ENCODE data around the gene ARHGEF2. TPM values are rescaled to one million over a fixed set of nuclear protein-coding genes. Genes with fewer than 3 reads are reported as not detected.

ARHGEF2 gene
- total and polyA plus RNA-seq, 2 experiments from 2014 or later, result 77.7 to 136 TPM

- peaks cover 46% of the 10 kb centered on the region for H3K36me3 ChIP-seq (ENCODE audit: low read depth)
- TF ChIP-seq EZH2phosphoT487 (IDR thresholded peaks at IDR 0.05; ENCODE audit: insufficient read depth, low read depth) (no peak), EZH2 (IDR thresholded peaks at IDR 0.05; ENCODE audit: insufficient read depth, poor library complexity, severe bottlenecking) (no peak)
- no peak overlapping the region for H3K27ac ChIP-seq
- no peaks in the 10 kb centered on the region for H3K9me2 ChIP-seq (ENCODE audit: insufficient read depth)
- no peaks in the 10 kb centered on the region for H3K9me3 ChIP-seq (ENCODE audit: low read depth)
- 19 to 21% methylated on average over 1 of the region's 1 CpG for WGBS, 2 experiments (ENCODE audit: low coverage in 1 of 2, low lambda C conversion rate in 2 of 2, missing lambda C conversion rate in 2 of 2)
- H3K9ac ChIP-seq, result no peak overlapping the region
- in situ Hi-C loops (cut with MboI), result no loop called here
- no peak for DNase-seq
- no peak overlapping the region for H2AFZ ChIP-seq
- no peak overlapping the region for H3K4me3 ChIP-seq
- H3F3A ChIP-seq (ENCODE audit: insufficient read depth), result peaks cover 60% of the 10 kb centered on the region
- no peaks in the 10 kb centered on the region for H4K20me1 ChIP-seq (ENCODE audit: insufficient read depth)
- no peak overlapping the region for H3K4me2 ChIP-seq (ENCODE audit: unreplicated experiment)
- no peaks in the 10 kb centered on the region for H3K27me3 ChIP-seq (replicated peaks; ENCODE audit: insufficient read depth)
- H3K4me1 ChIP-seq (ENCODE audit: insufficient read depth), result peaks cover 14% of the 10 kb centered on the region
- H3K79me2 ChIP-seq (ENCODE audit: insufficient read depth), result peaks cover 33% of the 10 kb centered on the region
Observed at GRCh38 chr1:155897746-155898145, 80.6 kb downstream of the ARHGEF2 start.

Small RNA genes within 50 kb of the gene (microRNA-seq; reads per million reads assigned to microRNA genes)
- gene MIR6738 (ENCODE audit: borderline number of aligned reads), result not detected

Small RNA genes within 50 kb of the gene (small RNA-seq; reads per million reads assigned to genes)
- gene MIR6738 (ENCODE audit: low read depth, low replicate concordance) (not detected), gene SCARNA4 (ENCODE audit: low read depth, low replicate concordance) (not detected), gene SNORA80E (ENCODE audit: low read depth, low replicate concordance) (2.4 reads per million, percentile 69 among the genes with 10 or more reads in this experiment)

Other genes starting within 250 kb of the ARHGEF2 start
- 20.4 and 24.4 TPM in 2 replicates for gene GON4L, start 121.3 kb downstream of the ARHGEF2 start, total RNA-seq (2014; rRNA removed; shearing (Covaris generic))
- gene GON4L, start 121.3 kb downstream of the ARHGEF2 start, polyA plus RNA-seq (2016; fragmentation: Nextera tagmentation; extraction: Ambion mirVana), result 24.9 and 30.3 TPM in 2 replicates
- 28.5 and 30.2 TPM in 2 replicates for gene SYT11, start 119.0 kb downstream of the ARHGEF2 start, total RNA-seq (2014; rRNA removed; shearing (Covaris generic))
- gene SYT11, start 119.0 kb downstream of the ARHGEF2 start, polyA plus RNA-seq (2016; fragmentation: Nextera tagmentation; extraction: Ambion mirVana), result 16.2 and 18.3 TPM in 2 replicates
- 29.7 and 32.4 TPM in 2 replicates for gene RIT1, start 67.2 kb downstream of the ARHGEF2 start, total RNA-seq (2014; rRNA removed; shearing (Covaris generic))
- gene RIT1, start 67.2 kb downstream of the ARHGEF2 start, polyA plus RNA-seq (2016; fragmentation: Nextera tagmentation; extraction: Ambion mirVana), result 30.5 and 33.1 TPM in 2 replicates
- 24.2 TPM in 2 replicates for gene KHDC4, start 44.1 kb downstream of the ARHGEF2 start, total RNA-seq (2014; rRNA removed; shearing (Covaris generic))
- 25.3 and 27.8 TPM in 2 replicates for gene KHDC4, start 44.1 kb downstream of the ARHGEF2 start, polyA plus RNA-seq (2016; fragmentation: Nextera tagmentation; extraction: Ambion mirVana)
- gene RXFP4, start 36.9 kb downstream of the ARHGEF2 start, total RNA-seq (2014; rRNA removed; shearing (Covaris generic)), result not detected in 2 replicates
- gene RXFP4, start 36.9 kb downstream of the ARHGEF2 start, polyA plus RNA-seq (2016; fragmentation: Nextera tagmentation; extraction: Ambion mirVana), result 0.20 and 0.39 TPM in 2 replicates
- gene SSR2, start 42.4 kb upstream of the ARHGEF2 start, total RNA-seq (2014; rRNA removed; shearing (Covaris generic)), result 433 and 695 TPM in 2 replicates
- 318 and 327 TPM in 2 replicates for gene SSR2, start 42.4 kb upstream of the ARHGEF2 start, polyA plus RNA-seq (2016; fragmentation: Nextera tagmentation; extraction: Ambion mirVana)
- 18.4 and 19.0 TPM in 2 replicates for gene UBQLN4, start 75.3 kb upstream of the ARHGEF2 start, total RNA-seq (2014; rRNA removed; shearing (Covaris generic))
- gene UBQLN4, start 75.3 kb upstream of the ARHGEF2 start, polyA plus RNA-seq (2016; fragmentation: Nextera tagmentation; extraction: Ambion mirVana), result 9.9 and 10.6 TPM in 2 replicates
- 41.3 and 52.7 TPM in 2 replicates for gene LAMTOR2, start 76.2 kb upstream of the ARHGEF2 start, total RNA-seq (2014; rRNA removed; shearing (Covaris generic))
- gene LAMTOR2, start 76.2 kb upstream of the ARHGEF2 start, polyA plus RNA-seq (2016; fragmentation: Nextera tagmentation; extraction: Ambion mirVana), result 140 and 143 TPM in 2 replicates
- gene RAB25, start 82.6 kb upstream of the ARHGEF2 start, total RNA-seq (2014; rRNA removed; shearing (Covaris generic)), result not detected in 2 replicates
- gene RAB25, start 82.6 kb upstream of the ARHGEF2 start, polyA plus RNA-seq (2016; fragmentation: Nextera tagmentation; extraction: Ambion mirVana), result not detected in 2 replicates
- gene MEX3A, start 103.9 kb upstream of the ARHGEF2 start, total RNA-seq (2014; rRNA removed; shearing (Covaris generic)), result 0.13 and 0.22 TPM in 2 replicates
- gene MEX3A, start 103.9 kb upstream of the ARHGEF2 start, polyA plus RNA-seq (2016; fragmentation: Nextera tagmentation; extraction: Ambion mirVana), result 0.05 TPM in 2 replicates
- gene LMNA, start 136.2 kb upstream of the ARHGEF2 start, total RNA-seq (2014; rRNA removed; shearing (Covaris generic)), result 1,219 and 1,322 TPM in 2 replicates
- 1,230 and 1,270 TPM in 2 replicates for gene LMNA, start 136.2 kb upstream of the ARHGEF2 start, polyA plus RNA-seq (2016; fragmentation: Nextera tagmentation; extraction: Ambion mirVana)
- gene SEMA4A, start 175.0 kb upstream of the ARHGEF2 start, total RNA-seq (2014; rRNA removed; shearing (Covaris generic)), result 1.1 TPM in 1 of 2 replicates, not detected in the other
- 0.35 and 0.51 TPM in 2 replicates for gene SEMA4A, start 175.0 kb upstream of the ARHGEF2 start, polyA plus RNA-seq (2016; fragmentation: Nextera tagmentation; extraction: Ambion mirVana)
- 12.4 and 14.3 TPM in 2 replicates for gene SLC25A44, start 215.6 kb upstream of the ARHGEF2 start, total RNA-seq (2014; rRNA removed; shearing (Covaris generic))
- gene SLC25A44, start 215.6 kb upstream of the ARHGEF2 start, polyA plus RNA-seq (2016; fragmentation: Nextera tagmentation; extraction: Ambion mirVana), result 15.4 and 16.4 TPM in 2 replicates
- 42.2 and 44.4 TPM in 2 replicates for gene PMF1, start 234.5 kb upstream of the ARHGEF2 start, total RNA-seq (2014; rRNA removed; shearing (Covaris generic))
- gene PMF1, start 234.5 kb upstream of the ARHGEF2 start, polyA plus RNA-seq (2016; fragmentation: Nextera tagmentation; extraction: Ambion mirVana), result 47.7 and 49.7 TPM in 2 replicates

All from GM23248 (cell line).